Left hindlimb (tissue), 1 donor: ENCODE data around the gene ID3.
A peak's percentile ranks its signal among the peaks of the same experiment; 100 is the strongest.
"Not testable (repeated sequence)": the region's sequence is repeated elsewhere in the genome, so short reads cannot be mapped to it uniquely, and the experiment has no call there.

ENCODE experiments used
- DNase-seq: peaks from one replicate; pipeline ENCODE4 v3.0.0-alpha.2; 2018

Gene ID3

DNA sequence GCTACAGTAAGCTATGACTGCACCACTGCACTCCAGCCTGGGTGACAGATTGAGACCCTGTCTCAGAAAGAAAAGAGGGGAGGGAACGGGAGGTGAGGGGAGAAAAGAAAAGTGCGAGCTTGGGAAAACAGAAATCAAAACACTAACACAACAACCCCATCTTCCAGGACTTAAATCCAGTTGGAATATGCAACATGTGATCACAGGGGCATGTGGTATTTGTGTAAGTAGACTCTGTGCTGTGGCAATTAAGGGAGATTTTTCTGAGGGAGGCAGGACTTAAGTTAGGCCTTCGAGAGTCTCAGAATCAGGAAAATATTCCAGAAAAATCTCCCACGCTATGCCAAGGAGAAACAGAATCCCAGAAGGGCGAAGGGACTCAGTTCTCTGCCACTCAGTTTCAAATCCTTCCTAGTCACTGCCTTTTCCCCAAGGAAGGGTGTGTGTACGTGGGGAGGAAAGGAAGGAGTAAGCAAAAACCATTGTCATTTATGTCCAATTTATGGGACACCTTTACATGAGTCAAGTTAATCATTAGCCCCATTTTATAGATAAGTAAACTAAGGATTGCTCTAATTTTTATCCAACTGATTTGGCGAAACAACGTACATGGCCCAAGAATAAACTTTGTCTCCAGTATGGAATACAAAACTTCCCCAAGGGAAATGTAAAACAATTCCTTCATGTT lies 12.3 kb downstream of the ID3 start:
- DNase-seq, result no peak

DNA sequence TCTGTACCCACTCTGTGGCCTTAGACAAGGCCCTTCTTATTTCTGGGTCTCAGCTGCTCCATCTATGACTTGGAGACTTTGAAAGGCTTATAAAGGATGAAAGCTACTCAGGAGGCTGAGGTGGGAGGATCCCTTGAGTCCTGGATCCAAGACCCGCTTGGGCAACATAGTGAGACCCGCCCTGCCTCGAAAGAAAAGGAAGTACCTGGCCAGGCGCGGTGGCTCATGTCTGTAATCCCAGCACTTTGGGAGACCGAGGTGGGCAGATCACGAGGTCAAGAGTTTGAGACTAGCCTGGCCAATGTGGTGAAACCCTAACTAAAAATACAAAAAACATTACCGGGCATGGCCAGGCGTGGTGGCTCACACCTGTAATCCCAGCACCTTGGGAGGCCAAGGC lies 13.4 kb downstream of the ID3 start:
- DNase-seq, result no peak

DNA sequence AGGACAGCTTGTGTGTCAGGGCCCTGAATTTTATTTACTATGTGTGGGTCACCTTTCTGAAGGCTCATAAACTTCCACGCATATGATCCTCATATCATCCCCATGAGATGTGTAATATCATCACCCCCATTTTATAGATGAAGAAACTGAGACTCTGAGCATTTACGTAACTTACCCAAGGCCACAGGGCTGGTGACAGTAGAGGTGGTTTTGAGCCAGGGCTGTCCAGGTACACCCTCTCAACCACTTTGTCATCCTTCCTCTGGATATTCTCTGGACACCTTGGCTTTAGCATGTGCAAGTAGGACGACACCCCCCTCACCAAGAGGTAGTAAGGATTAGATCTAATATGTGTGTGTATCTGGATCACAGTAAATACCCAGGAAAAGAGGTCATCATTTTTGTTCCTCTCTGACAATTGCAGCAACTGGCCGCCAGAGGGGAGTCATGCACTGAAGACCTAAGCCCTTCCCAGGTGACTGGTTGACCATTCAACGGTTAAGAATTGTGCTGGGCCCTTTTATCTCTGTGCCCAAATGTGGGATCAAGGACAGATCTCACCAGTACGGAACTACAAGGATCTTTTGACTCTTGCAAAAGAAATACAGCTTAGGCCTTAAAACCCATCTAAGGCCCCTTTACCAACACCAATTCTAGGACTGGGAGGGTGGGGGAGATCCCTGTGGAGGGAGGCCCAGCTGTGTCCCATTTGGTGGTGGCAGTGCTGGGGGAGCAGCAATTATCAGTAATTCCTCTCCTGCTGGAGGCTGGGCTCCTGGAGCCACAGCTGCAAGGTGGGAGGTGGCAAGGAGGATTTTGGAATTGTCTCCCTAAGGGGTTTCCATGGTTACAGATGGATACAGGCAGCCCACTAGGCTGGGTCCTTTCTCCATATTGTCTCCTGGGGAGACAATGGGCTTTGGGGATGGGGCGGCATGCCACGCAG lies 14.6 kb downstream of the ID3 start:
- peak; percentile 77 for DNase-seq

DNA sequence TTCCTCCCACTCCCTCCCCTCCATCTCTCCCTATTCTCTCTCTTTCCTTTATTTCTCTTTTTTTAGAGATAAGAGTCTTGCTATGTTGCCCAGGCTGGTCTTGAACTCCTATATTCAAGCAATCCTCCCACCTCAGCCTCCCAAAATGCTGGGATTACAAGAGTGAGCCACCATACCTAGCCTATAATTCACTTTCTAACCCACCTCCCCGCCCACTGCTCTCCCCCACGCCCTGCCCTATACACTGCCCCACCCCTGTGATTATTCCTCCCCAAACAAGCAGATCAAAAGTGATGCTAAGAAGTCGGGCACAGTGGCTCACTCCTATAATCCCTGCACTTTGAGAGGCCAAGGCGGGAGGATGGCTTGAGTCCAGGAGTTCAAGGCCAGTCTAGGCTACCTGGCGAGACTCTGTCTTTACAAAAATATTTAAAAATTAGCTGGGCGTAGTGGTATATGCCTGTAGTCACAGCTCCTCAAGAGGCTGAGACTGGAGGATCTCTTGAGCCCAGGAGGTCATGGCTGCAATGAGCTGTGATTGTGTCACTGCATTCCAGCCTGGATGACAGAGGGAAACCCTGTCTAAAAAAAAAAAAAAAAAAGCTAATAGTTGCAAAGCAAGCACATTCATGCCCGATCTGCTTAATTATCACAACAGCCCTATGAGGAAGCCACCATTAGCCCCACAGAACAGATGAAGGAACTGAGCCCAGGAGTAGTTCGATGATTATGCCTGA lies 15.4 kb downstream of the ID3 start:
- no peak for DNase-seq

DNA sequence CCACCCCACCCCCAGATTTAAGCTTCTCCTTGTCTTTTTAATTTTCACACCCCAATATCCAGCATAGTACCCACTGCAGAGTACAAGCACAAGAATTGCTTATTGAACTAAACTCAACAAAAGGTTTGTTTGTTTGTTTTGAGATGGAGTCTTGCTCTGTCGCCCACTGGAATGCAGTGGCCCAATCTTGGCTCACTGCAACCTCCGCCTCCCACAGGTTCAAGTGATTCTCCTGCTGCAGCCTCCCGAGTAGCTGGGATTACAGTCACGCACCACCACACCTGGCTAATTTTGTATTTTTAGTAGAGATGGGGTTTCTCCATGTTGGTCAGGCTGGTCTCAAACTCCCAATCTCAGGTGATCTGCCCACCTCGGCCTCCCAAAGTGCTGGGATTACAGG lies 16.4 kb downstream of the ID3 start:
- not testable (repeated sequence) for DNase-seq

DNA sequence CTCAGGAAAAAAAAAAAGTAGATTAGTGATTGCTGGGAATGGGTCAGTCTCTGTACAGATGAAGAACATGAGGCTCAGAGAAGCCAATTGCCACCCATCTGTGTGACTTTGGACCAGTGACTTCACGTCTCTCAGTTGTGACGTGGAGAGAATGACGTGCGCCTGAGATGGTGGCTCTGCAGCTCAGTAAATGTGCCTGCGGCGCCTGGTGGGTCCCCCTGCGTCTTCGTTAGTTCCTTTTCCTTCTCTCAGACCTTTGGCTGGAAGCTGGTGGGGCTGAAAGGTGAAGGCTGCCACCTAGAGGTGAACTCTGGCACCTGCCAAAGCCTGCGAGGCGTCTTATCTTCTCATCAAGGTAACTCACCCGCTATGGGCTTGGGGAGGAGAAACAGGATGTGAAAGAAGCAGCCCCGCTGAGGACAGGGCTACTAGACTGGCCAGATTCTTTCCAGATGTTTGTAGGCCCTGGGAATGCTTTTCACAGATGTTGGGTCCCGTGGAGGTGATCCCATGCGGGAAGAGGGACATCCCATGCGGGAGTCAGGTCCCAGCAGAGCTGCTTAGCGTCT lies 19.5 kb downstream of the ID3 start:
- DNase-seq, result peak; percentile 91

DNA sequence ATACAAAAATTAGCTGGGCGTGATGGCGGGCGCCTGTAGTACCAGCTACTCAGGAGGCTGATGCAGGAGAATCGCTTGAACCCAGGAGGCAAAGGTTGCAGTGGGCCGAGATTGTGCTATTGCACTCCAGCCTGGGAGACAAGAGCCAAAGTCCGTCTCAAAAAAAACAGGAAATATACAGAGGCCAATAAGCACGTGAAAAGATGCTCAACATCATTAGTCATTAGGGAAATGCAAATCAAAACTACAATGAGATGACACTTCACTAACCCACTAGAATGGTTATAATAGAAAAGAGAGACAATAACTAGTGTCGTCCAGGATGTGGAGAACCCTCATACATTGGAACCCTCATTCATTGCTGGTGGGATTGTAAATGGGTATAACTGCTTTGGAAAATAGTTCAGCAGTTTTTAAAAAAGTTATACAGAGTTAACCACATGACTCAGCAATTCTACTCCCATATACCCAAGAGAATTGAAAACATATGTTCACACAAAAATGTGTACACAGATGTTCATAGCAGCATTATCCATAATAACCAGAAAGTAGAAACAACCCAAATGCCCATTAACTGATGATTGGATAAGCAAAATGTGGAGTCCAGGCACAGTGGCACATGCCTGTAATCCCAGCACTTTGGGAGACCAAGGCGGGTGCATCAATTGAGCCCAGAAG lies 21.9 kb downstream of the ID3 start:
- DNase-seq, result no peak

DNA sequence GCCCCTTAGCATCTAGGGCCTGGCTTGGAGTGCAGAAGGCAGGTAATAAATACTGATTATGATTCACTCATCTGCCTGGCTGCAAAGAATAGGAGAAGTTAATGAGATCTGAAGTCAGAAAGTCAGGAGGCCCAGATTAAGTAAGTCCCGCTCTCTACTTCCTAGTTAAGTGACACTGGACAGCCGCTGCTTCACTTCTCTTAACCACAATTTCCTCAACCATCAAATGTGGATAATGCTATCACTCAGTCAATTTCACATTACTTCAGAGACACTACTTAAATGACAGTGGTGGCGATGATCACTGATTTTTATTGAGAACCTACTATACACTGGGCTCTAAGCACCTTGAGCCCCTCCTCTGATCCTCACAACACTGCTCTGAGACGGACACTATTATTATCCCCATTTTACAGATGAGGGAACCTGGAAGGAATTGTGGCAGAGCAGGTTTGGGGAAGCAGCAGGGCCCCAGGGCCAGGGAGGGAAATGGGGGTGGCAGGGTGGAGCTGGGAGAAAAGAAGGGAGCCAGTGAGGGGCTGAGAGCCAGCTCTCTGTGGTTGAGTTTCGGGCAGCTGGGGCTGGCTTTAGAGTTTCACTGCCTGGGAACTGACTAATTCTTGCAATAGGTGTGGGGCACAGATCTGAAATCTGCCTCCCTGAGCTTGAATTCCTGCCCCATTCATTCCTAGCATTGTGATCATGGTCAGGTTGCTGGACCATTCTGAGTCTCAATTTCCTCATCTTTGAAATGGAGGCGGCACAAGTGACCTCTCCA lies 25.9 kb downstream of the ID3 start:
- no peak for DNase-seq

DNA sequence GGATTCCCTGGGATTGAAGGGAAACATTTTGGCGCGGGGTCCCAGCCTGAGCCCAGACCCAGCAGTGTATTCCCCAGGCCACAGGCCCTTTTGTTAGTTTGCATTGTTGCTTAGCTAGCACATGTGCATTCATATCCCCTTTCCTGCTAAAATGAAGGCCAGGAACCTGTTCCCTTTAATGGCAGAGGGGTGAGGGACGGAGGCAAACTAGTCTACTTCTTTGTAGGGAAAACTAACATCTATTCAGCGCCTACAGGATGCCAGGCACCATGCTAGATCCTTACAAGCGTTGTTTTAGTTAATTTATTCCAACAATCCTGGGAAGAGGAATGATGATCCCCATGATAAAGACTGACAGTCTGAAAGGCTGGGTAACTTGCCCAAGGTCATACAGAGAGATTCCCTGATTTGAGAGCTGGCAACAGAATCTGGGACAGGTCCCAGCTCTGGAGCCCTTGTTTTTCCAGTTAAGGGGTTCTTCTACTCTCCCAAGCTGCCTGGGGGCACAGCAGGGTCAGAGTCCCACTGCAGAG lies 27.7 kb downstream of the ID3 start:
- no peak for DNase-seq

DNA sequence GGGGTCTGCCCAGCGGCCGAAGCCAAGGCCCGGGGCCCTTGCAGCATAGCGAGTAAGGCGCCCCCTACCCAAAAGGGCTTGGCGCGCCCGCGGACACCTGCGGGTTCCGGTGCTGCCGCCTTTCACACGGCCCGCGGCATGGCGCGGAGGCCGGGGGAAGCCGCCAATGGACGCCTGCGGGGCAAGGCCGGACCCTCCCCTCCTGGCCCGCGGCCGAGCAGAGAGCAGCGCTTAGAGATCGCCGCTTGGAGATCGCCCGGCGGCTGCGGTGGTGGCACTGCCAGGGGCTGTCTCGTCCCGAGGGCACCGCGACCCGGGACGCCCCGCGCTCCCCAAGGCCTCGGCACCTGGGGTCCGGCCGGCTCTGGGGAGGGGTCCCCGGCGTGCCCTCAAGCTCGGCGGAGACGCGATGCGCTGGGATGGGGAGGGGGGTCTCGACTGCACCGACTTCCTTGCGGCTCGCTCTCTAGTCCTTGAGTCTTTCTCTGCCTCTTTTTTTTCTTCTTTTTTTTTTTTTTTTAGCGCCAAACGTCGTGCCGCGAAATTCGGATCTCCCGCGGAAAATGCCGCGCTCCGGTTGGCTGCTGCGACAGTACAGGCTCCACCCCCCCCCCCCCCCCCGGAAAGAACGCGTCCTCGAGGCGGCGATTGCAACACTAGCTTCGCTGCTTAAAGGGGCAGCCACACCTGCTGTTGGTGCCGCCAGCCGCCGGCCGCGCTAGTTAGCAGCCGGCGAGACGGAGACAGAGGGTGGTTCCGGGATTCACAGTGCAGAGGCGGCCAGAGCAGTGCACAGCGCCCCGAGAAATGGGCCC lies 28.3 kb downstream of the ID3 start, which contains the start of gene E2F2:
TSS of gene E2F2 (minus strand) at position 487 of the 815 bp plus-strand sequence. CDS start at position 47, 440 bp downstream.
- DNase-seq, result peak; percentile 93

DNA sequence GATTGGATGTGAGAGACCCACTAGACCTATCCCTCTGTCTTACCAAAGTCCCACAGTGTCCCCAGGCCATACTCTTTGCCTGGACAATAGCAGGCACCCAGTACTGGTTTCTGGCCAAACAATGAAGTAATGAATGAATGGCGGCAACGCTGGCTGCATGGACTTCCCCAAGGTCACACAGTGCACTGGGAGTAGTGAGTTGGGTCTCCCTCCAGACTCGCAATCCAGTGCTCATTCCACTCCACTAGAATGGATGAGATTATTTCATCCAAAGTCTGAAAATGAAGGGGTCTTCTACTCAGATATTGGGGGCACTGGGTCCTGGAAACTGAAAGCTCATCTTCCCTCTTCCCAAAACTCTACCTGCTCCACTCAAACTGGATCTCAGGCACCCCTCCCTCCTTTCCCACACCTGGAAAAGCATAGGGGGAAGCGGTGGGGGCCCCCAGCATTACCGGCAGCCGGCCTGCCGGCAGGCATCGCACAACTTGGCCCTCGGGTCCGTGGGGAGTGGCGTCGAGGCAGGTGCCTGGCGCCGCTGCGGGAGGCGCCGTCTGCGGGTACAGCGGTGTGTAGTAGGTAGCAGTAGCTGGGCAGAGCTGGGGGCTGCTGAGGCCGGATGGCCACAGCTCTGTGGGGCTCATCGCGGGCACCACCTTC lies 29.1 kb downstream of the ID3 start:
- no peak for DNase-seq

DNA sequence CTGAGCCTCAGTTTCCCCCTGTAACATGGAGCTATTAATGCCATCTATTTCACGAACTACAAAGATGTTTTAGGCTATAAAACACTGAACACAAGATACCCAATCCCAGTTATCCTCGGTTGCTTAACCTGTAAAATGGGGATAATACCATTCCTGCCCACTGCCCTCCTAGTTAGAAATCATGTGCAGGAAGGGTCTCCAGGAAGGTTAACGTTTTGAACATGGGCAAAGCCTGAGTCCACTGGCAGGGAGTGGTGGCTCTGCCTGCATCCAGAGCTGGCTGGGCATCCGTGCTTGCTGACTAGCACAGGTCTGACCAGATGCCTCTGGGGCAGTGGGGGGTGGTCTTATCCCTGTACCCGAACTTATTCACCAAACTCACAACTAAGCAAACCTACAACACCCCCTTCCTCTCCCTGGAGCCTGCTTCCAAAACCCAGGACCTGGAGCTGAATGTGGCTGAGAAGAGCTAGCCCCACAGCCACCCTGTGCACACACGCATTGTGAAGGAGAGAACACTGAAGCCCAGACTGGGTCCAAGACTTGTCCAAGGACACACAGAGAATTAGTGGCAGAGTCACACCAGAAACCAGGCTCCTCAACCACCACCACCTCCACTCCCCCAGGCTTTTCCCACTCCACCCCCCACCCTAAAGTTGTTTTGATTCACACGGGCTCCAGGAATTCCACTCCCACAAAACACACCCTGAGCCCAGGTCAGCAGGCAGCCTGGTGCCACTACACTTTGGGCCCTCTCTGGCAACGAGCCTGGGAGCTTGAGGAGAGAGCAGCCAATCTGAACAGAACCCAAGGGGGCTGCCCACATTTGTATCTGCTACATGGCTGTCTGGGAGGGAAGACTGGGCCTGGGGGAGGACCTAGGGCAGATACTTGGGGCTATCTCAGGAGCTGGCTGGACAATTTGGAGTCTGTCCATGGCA lies 29.9 kb downstream of the ID3 start:
- no peak for DNase-seq

DNA sequence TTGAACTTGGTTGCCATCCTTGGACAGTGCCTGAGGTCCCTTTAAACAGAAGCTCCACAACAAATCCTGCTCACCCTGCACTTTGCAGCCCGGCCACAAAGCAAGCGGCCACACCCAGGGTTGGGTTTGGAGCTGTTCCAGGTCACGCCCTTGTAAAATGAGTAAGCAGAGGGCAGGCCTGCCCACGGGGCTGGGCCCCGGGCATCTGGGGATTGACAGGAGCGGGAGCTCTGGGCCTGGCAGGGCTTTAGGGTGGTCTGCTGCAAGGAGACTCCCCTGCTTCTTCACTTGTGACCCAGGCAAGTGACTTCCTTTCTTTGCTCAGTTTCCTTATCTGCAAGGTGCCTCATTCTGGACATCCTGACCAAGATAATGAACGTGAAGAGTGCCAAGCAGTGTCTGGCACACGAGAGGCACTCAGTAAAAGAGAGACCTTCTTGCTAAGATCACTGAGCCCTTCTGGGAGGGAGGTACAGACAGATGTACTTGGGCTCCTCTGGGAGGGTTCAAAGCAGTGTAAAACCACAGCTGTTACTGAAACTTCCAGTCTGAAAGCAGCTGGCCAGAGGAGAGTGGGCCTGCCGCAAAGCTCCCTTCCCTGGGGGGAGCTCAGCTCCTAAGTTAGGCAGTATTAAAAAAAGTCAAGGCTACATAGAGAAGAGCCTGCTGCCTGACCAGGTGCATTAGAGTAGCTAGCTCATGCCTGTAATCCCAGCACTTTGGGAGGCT lies 30.9 kb downstream of the ID3 start:
- DNase-seq, result peak; percentile 88

DNA sequence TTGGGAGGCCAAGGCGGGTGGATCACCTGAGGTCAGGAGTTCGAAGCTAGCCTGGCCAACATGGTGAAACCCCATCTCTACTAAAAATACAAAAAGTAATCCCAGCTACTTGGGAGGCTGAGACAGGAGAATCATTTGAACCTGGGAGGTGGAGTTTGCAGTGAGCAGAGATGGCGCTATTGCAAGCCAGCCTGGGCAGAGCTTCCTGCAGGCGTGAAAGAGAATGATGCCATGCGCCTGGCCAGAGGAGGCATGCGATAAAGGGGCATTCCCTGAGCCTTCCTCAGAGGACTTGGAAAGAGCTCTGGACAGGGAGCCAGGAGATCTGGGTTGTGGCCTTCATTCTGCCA lies 31.4 kb downstream of the ID3 start:
- no peak for DNase-seq

DNA sequence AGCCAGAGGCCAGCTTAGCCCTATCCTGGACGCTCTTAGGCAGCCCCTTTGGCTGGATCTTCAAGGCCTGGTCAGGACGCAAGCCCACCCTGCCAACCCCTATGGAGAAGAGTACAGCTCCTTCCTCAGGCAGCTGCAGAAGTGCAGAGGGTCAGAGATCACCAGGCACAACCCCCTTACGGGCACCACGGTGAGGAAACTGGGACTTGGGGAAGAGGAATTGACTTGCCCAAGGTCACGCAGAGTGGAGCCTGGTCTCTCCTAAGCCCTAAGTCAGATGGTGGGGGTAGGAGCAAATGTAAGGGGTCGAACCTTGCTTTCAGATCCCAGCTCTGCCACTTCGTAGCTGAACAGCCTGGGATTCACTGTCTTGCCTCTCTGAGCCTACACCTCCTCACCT lies 31.9 kb downstream of the ID3 start:
- DNase-seq, result no peak

DNA sequence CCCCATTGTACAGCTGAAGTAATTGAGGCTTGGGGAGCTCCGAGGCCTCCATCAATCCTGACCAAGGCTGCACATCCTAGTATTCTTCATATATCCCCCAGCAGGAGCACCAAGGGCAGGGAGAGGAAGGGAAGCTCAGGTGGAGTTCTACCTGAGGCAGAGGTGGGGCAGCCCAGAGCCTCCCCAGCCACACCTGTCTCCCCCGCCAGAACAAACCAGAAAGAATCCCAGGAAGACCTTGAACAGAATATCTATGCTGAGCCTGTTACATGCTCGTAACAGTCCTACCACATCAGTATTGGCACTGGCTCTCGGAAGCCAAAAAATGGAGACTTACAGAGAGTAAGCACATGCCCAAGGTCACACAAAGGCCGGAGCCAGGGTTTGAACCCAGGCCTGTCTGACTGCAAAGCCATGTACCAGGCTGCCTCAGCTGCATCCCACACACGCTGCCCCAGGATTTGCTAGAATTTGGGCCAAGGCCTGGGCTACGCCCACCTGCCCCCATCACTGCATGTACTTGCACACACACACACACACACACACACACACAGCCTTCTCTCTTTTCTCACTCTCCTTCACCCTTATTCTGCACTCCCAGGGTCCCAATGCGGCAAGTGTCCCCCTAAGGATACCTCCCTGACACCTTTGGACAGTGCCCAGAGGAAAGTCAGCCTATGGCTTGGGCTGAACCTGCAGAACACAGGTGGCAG lies 32.8 kb downstream of the ID3 start:
- DNase-seq, result no peak

DNA sequence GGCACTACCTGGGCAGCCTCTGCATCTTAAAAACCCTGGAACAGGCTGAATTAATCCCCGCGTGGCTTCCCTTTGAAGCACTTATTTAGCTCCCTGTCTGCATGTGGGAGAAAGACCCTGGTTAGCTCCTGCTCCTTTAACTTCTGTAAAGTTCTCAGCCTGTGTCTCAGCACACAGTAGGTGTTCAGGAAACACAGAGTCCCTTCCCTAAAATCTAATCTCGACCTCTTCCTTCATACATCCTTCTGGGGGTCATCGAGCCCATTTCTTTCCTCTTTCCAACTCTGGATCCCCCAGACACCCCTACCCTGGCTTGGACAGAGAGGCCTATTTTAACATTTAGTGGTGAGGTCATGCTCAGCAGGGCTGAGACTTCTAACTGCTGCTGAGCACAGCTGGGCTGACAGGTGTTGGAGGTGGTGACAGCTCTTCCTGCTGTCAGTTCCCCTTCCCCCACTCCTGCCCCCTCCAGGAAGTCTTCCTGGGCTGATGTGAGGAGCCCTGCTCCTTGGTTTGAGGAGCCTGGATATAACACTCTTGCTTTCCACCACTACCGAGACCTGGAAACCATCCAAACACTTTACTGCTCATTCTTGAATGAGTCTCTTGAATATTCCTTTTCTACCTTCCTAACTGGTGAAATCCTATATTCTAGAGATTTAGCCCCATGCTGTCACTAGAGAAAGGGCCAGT lies 33.6 kb downstream of the ID3 start:
- no peak for DNase-seq
